LHCN-M2 (cell line): ENCODE data around the gene CTBP2. TPM values are rescaled to one million over a fixed set of nuclear protein-coding genes. Genes with fewer than 3 reads are reported as not detected.
A peak's percentile ranks its signal among the peaks of the same experiment; 100 is the strongest.

Experiments used
- DNase-seq: peaks from one replicate; pipeline ENCODE4 v3.0.0-alpha.2; 2012; ENCODE audit warnings: low read depth
- total RNA-seq: library from RNA; depleted of rRNA; stranded (reverse); fragments of >200 nt; gene quantifications from 2 replicates; pipeline ENCODE4 v1.2.3, GENCODE V29; 2014

CTBP2 gene
- total RNA-seq, 1 experiment from 2014 or later, result 51.1 TPM

DNA sequence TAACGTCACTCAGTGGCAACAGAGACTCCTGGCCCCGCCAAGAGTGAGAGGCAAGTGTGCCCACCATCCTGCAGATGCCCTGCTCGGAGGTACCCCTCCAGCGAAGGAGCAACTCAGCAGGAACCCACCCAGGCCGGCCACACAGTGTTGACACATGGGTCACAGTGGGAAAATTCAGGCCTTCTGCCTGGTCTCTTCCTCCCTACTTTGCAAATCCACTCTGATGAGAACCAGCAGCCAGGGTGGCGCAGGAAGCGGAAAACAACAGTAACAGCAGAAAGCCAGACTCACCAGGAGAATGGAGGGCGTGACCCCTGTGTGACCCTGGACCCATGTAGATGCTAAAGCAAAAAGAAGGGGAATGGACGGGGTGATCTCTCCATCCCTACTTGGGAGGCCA, 53.8 kb downstream of the CTBP2 start:
- DNase-seq, result no peak

DNA sequence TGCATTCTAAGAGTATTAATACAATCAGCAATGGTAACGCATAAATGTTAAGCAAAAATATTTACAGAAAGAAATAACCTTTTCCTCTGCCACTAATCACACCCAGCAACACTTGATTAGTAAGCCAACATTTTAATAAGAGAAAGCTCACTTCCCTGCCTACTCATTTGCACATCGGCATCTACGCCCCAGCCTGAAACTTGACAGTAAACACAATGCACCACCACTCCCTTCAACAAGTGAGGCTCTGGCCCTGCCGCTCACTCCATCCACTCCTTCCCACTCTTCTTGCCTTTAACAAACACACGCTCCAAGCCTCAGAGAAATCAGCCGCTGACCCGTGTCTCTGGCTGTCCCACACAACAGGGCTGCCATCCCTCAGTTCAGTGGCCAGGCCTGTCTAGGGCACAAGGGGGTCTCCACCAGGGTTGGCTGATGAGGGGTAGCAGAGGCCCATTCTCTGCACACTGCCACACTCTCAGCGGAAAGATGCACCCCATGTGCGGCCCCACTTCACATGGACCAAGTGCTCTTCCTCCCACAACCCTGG, 54.6 kb downstream of the CTBP2 start:
- DNase-seq, result no peak

DNA sequence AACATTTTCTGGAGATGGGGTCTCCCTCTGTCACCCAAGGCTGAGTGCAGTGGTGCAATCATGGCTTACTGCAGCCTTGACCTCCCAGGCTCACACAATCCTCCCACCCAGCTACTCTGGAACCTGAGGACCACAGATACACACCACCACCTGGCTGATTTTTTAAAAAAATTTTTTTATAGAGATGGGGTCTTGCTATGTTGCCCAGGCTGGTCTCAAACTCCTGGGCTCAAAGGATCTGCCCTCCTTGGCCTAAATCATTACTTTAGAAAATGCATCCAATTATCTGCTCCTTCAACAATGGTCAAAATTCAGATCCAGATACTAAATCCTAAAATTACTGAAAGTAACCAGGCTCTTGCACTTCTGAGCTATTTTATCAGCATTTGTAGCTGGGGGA, 55.2 kb downstream of the CTBP2 start:
- DNase-seq, result no peak

- DNase-seq, result no peak
These were observed 55.8 kb downstream of the CTBP2 start for GRCh38 chr10:125104559-125104958.

DNA sequence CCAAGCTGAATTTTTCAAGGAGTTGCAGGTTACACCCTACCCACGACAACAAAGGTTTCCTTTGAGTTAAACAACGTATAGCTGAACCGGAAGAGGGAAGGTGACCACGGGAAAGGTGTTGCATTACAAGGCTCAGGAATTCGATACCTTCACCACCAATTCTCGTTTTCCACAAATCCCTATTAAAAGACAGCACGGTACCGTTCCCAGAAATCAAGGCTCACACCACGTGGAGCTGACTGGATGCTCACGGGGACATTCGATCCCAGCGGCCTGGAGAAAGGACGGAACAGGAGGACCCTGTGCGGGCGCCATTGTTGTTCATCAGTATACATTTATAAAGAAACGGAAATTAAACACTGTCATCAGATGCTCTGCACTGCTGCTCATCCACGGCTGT, 56.4 kb downstream of the CTBP2 start:
- no peak for DNase-seq

- no peak for DNase-seq
These were observed 56.9 kb downstream of the CTBP2 start for GRCh38 chr10:125103466-125103865.

- DNase-seq, result no peak
These were observed 57.5 kb downstream of the CTBP2 start for GRCh38 chr10:125102821-125103220.

DNA sequence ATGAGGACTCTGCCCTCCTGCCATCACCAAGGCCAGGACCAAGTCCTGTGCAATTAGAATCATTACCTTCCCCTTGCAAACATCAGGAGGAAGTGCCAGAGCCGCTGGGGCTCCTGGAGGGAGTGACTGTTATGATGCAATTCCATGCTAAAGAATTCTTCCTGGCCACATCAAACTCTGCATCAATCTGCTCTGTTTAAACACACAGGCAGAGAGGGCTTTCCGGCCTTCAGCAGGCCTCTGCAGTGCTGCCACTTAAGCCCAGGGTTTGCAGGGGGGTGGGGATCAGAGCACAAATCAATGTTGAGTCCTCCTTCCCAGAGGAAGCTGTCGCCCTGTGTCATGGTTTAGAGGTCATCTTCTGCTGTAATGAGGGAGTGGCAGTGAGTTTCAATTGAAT, 58.1 kb downstream of the CTBP2 start:
- DNase-seq, result no peak

DNA sequence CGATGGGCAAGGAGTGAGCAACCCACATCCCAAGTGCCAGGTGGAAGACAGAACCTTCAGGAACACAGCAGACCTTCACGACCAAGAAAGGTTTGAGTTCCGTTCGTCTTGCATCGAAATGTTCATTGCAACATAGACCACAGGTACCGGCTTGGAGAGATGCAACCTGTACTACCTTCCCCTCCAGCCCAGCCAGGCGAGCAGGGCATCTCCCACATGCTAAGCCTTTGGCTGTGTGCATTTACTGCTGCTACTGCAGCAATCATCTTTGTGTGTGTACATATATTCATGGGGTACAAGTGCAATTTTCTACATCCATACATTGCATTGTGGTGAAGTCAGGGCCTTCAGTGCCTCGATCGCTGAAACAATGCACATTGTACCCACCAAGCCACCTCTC, 58.8 kb downstream of the CTBP2 start:
- DNase-seq, result no peak

DNA sequence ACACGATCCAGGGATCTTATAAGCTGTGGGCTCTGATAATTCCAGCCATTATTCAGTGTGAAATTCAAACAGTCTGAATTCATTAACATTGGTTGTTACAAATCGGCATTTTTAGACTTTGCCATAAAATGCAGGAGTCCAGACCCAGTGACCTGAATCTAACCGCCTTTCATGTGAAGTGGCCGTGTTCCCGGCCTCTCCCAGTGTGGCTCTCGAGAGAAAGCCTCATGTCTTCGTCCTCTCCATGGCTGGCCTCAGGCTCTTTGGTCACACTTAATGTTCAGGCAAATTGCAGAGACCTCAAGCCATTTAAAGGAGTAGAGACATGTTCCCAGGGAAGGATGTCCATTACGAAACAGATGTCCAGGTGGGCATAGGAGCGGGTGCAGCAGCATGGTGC, 59.3 kb downstream of the CTBP2 start:
- DNase-seq, result no peak

GRCh38 chr10:125097409-125098070, 62.8 kb downstream of the CTBP2 start:
- DNase-seq, result no peak

DNA sequence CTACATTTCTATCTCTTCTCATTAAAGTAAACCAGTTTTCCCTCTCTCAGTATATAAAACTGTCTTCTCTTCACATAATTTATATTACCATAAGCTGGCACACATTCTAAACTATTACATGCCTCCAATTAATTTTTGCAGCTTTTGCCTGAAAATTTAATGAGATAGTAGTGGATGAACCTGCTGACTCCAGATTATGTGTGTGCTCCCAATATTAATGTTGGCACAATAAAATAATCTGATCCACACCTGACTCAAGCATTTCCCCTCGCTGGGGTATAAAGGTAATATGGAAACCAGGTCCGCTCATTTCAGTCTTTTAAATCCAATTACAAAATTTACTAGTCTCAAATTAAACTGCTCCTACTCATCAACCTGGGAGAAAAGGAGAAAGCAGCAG, 63.4 kb downstream of the CTBP2 start:
- DNase-seq, result no peak

GRCh38 chr10:125096371-125096770, 64.0 kb downstream of the CTBP2 start:
- DNase-seq, result no peak

DNA sequence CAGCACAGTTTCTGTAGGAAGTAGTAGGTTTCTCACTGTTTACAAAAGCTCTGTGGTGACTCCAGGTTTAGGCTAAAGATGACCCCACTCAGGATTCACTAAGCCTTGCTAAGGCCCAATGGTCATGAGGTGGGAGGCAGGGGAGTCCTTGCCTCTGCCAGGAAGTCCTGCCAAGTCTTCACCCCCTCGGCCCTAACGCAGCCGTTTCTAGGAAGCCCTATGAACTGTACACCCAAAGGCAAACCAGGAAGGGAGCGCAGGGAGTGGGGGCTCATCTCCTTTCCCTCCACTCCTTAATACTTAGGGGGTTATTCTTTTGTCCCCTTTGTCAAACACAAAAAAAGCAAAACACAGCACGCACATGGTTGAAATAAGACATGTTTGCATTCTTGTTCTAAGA, 64.6 kb downstream of the CTBP2 start:
- no peak for DNase-seq

GRCh38 chr10:125095228-125095627, 65.1 kb downstream of the CTBP2 start:
- no peak for DNase-seq

DNA sequence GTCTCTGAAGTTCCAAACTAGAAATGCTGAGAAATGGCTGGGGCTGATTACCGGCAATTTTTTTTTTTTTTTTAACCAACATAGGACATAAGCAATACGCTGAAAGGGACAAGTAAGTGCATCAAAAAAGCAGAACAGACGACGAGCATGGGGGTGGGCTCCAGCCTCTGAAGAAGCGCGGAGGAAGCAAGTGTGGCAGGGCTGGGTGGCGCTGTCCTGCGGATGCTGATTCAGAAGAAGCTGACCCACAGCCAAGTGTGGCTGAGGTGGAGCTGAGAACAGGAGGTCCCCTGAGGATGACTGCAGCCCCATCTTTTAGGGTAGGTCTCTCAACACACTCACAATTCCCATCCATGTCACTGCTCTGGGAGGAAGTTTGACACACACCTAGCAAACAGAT, 65.6 kb downstream of the CTBP2 start:
- no peak for DNase-seq

GRCh38 chr10:125093974-125094705, 66.2 kb downstream of the CTBP2 start:
- no peak for DNase-seq

DNA sequence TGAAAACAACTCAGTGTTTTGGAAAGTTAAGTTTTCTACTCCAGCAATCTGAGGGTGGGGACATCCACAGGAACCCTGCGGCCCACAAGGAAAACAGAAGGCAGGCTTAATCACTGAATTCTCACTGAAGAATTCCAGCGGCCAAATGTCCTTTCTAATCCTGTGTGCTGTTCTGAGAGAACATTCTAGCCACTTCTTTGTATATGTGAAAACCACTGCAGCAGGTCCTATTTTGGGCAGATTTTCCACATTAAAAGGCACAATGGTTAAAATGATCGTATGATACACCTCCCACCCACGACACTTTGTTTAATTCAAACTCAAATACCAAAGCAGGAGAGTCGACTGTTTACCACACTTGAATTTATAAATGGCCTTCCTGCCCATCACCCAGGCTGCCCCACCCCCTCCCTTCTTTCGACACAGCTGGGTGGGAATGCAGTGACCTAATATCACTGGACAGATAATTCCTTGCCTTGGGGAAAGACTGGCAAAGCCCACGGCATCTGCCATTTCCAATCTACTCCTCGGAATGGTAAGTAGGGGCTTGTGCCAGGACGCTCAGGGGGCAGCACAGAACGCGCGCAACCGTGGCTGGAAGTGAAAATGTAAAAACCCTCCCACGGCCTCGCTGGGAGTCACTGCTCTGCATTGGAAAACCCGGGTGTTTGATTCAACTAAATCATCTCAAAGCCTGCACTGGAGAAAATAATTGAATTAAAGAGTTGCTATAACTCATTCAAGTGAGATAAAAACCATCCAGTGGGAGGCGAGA, 67.0 kb downstream of the CTBP2 start:
- DNase-seq, result peak; percentile 69

GRCh38 chr10:125092564-125093031, 67.8 kb downstream of the CTBP2 start:
- DNase-seq, result no peak

GRCh38 chr10:125091891-125092290, 68.5 kb downstream of the CTBP2 start:
- DNase-seq, result peak; percentile 24

DNA sequence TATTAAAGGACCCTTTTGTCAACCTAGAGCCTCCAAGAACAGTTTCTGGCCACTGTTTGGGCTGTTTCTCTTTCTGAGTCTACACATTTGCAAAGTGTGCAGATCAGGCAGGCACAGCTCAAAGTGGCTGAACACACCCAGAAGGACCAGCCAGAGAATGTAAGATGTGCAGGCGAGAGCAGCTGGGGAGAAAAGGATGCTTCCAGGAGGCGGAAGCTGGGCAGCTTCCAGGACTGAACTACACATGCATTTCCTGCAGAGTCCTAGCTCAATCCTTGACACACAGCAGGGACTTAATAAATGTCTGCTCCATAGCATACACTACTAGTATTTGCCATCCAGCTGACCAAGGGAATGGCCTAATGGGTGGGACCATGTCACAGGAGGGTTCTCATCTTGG, 70.9 kb downstream of the CTBP2 start:
- no peak for DNase-seq

- DNase-seq, result no peak
These were observed 72.5 kb downstream of the CTBP2 start for GRCh38 chr10:125087897-125088215.
